Stimulated activated CD8-positive, alpha-beta memory T cell treated with anti-CD3 and anti-CD28 coated beads, Interleukin-12 subunit alpha, Interleukin-12 subunit beta, amount 100 ng/mL, for 4 hours (primary cell): ENCODE results near the gene CELA1.
A peak's percentile ranks its signal among the peaks of the same experiment; 100 is the strongest.
"Not testable (repeated sequence)": the region's sequence is repeated elsewhere in the genome, so short reads cannot be mapped to it uniquely, and the experiment has no call there.

Source experiments
- DNase-seq: peaks from one replicate; pipeline ENCODE4 v3.0.0-alpha.2; 2020; ENCODE audit warnings: low read depth

CELA1 gene

DNA sequence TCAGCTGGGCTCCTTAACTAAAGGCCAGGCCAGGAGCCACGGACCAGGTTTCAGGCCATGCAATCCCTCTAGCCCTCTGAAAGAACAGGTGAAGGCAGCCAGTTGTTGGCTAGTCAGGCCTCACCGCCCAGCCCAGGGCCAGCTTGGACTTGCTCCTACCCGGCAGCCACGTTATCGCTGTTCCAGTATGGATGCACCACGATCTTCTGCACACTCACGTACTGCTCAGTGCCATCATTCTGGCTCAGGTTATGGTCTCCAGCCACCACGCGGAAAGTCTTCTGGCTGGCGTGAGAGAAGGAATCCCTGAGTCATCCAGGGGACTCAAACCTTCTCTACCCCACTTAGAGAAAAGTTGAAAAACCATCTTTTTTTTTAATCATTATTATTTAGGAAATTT, 4.1 kb downstream of the CELA1 start:
- no peak for DNase-seq

GRCh38 chr12:51341251-51342007, 5.0 kb downstream of the CELA1 start:
- DNase-seq = peak; percentile 43

- DNase-seq = no peak
These were observed 6.7 kb downstream of the CELA1 start for GRCh38 chr12:51339750-51340149.

DNA sequence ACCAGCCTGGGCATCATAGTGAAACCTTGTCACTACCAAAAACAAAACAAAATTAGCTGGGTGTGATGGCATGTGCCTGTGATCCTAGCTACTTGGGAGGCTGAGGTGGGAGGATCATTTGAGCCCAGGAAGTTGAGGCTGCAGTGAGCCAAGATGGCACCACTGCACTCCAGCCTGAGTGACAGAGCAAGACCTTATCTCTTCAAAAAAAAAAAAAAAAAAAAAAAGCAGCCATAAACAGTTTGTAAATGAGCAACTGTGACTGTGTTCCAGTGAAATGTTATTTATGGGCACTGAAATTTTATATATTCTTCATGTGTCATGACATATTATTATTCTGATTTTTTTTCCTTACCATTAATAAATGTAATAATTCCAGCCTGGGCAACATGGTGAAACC, 9.1 kb downstream of the CELA1 start:
- DNase-seq = not testable (repeated sequence)

GRCh38 chr12:51335931-51336330, 10.5 kb downstream of the CELA1 start:
- no peak for DNase-seq

- no peak for DNase-seq
These were observed 11.7 kb downstream of the CELA1 start for GRCh38 chr12:51334764-51335163.

GRCh38 chr12:51333536-51333935, 12.9 kb downstream of the CELA1 start:
- no peak for DNase-seq

GRCh38 chr12:51330186-51330585, 16.3 kb downstream of the CELA1 start:
- DNase-seq = no peak

- no peak for DNase-seq
These were observed 16.7 kb downstream of the CELA1 start for GRCh38 chr12:51329742-51330141.

DNA sequence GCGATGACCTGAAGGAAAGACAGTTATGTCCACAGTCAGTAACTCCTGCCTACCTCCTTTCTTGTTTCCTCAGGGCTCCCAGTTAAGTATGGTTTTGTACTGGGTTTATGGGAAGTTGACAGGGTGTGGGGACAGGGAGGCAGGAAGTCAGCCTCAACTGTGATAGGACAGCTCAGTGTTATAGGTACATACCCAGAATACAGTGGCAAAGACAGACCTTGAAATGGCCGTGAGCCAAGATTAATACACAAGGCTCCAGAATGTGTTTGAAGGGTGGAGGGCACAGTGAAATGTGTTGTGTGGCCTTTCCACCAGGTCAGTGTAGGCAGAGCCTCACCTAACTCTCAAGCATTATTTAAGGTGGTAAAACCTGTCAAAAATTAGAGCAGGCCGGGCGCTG, 17.9 kb downstream of the CELA1 start:
- DNase-seq = no peak

- no peak for DNase-seq
These were observed 19.6 kb downstream of the CELA1 start for GRCh38 chr12:51326698-51327439.

GRCh38 chr12:51324953-51325352, 21.5 kb downstream of the CELA1 start:
- DNase-seq = no peak

DNA sequence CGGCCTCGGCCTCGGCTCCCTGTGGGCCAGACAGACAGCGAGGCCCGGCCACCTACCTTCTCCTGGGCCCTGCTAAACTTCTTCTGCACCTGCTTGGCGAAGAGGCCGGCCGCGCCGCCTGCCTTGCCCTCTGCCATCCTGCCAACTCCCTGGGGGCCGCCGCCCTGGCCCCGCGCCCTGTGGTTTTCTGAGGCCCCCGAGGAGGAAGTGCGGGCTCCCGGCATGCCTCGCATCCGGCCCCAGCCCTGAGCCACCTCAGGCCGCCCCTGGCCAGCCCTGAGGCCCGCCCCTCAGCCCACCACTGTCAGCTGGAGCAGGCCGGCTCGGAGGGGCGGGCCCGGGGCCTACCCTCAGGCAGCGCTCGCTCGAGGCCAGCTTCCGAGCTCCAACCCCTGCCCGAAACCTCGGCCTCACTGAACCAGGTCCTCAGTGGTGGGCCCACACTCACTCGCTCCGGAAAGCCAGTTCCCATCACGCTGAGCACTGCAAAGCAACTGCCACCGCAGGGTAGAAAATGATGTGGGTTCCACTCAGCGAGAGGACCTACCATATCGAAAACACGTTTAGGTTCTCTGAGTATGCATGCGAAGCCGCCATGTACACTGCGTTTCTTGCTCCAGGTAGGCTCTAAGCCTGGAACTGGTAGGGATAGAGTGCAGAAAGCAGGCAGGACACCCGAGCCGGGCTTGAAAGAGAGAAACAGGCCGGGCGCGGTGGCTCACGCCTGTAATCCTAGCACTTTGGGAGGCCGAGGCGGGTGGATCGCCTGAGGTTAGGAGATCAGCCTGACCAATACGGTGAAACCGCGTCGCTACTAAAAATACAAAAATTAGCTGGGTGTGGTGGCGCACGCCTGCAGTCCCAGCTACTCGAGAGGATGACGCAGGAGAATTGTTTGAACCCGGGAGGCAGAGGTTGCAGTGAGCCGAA, 22.2 kb downstream of the CELA1 start, which contains the start of gene BIN2:
Gene BIN2, minus strand, starts transcription at position 209 of the 930 bp plus-strand sequence. Its CDS starts 72 bp downstream, at position 137.
- peak; percentile 60 for DNase-seq

DNA sequence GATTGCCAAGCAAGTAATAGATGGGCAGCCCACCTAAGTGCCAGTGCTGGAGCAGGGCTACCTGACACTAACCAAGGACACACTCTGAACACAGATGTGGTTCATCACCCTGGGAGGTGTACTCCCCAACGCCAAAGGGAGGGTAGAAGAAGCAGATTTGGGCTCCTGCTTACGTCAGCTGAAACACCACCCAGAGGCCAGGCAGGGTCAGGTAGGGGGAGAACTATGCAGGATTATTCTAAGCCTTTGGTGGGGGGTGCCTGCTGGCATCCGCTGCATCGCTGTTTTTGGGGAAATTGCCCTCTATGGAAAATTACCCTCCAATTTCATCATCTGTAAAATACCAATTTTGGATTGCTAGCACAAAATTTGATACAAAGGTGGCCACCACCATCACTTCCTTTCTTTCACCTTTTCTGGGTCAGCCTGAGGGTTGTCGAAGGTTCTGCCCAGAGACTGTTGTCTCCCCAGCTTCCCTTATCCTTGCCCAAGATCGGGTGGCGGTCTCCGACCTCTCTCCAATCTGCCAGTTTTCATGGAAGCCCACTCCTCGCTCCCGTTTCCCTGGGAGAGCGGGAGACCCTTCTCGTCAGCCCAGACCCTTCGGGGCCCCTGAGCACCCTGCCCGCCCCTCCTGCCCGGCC, 23.0 kb downstream of the CELA1 start:
- DNase-seq = peak; percentile 21

GRCh38 chr12:51322452-51322851, 24.0 kb downstream of the CELA1 start:
- DNase-seq = no peak

GRCh38 chr12:51321882-51322281, 24.6 kb downstream of the CELA1 start:
- no peak for DNase-seq

DNA sequence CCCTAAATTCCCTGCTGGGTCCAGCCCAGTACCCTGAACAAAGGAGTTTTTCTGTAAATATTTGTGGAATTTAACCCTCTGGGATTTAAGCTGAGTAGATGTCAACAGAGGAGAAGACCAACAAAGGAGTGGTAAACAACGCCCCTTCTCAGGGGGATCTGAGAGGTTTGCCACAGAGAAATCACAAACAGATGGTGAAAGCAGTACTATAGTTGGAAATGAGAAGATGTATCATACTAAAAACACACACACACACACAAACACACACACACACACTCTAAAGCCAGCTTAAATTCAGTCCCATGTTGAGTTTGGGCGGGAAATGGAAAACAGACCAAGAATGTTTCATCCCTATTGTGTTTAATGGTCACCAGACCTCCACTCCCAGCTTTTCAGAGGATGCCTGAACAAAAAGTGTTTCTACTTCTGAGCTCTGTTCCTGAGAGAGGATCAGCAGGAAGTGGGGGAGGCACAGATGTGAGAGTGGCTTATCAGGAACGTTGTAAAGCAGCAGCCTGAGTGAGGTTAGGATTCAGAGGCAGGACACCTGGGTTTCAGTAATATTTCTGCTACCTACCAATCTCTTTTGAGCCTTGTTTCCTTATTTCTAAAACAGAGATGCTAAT, 25.7 kb downstream of the CELA1 start:
- DNase-seq = no peak

GRCh38 chr12:51320311-51320694, 26.2 kb downstream of the CELA1 start:
- no peak for DNase-seq

GRCh38 chr12:51318846-51319599, 27.5 kb downstream of the CELA1 start:
- DNase-seq = no peak

GRCh38 chr12:51318057-51318806, 28.2 kb downstream of the CELA1 start:
- DNase-seq = not testable (repeated sequence)
